Spleen (tissue), 7 donors: ENCODE data around the gene PTX4.

ENCODE experiments used
- POLR2A ChIP-seq, 3 donors: fragments of 450-650 bp; IDR thresholded peaks; one replicate each; pipeline ENCODE4 v1.5.1; 2017; ENCODE audit warnings: antibody characterized with exemption in 3 of 3, mild to moderate bottlenecking in 1 of 3
- TF ChIP-seq, protein P1 (sequence below), 11 experiments: fragments of 200-600 bp in 7 of 11; fragments of 450-650 bp in 4 of 11; sonication (generic) in 4 of 11; IDR thresholded peaks in 8 of 11; conservative IDR thresholded peaks in 3 of 11; 1 replicate in 7 of 11; 2 replicates in 4 of 11; pipeline versions ENCODE4 v1.4.0 to v1.8.0; 2016 to 2021; ENCODE audit warnings: antibody characterized with exemption in 11 of 11, inconsistent platforms in 4 of 11, mild to moderate bottlenecking in 1 of 11
- donor health status: DM: no; HTN: no; CAD: no; lungs with moderate emphysema.
- donor health status: DM: no; HTN: no; CAD: no.
- donor health status: DM: no; HTN: no; CAD: no.

DNA sequence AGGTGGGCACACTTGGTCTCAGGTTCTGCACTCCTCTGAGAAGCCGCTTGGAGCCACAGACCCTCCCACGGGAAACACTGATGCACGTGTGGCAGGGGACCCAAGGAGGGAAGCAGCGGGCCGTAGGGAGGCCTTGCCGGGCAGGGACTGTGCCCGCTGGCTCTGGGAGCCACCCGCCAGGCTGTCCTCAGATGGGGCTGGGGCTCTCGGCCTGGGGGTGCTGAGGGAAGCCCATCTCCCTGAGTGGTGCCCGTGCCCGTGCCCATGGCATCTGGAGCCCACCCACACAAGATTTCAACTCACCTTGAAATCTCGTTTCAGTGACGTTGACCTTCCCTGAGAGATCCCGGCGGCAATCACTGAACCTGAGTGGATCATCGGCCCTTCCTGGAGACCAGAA lies 31.8 kb downstream of the PTX4 start:
- TF ChIP-seq, protein P1, sequence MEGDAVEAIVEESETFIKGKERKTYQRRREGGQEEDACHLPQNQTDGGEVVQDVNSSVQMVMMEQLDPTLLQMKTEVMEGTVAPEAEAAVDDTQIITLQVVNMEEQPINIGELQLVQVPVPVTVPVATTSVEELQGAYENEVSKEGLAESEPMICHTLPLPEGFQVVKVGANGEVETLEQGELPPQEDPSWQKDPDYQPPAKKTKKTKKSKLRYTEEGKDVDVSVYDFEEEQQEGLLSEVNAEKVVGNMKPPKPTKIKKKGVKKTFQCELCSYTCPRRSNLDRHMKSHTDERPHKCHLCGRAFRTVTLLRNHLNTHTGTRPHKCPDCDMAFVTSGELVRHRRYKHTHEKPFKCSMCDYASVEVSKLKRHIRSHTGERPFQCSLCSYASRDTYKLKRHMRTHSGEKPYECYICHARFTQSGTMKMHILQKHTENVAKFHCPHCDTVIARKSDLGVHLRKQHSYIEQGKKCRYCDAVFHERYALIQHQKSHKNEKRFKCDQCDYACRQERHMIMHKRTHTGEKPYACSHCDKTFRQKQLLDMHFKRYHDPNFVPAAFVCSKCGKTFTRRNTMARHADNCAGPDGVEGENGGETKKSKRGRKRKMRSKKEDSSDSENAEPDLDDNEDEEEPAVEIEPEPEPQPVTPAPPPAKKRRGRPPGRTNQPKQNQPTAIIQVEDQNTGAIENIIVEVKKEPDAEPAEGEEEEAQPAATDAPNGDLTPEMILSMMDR (IDR thresholded peaks at IDR 0.05 in 8 of 11, conservative IDR thresholded peaks at IDR 0.05 in 3 of 11) = no peak
- no peak for TF ChIP-seq POLR2A (IDR thresholded peaks at IDR 0.05)
